Endothelial cell of umbilical vein (primary cell): Measurements from ENCODE around the gene RIMBP2. TPM values are rescaled to one million over a fixed set of nuclear protein-coding genes. Genes with fewer than 3 reads are reported as not detected.

Experiments used
- BruUV-seq: library from RNA; stranded (reverse); fragments of 400-500 nt; replicated peaks from 2 replicates; lab custom pipeline; 2021; lab: Mats Ljungman, UMichigan
- CTCF ChIA-PET: fragments of 300-600, 350-600 bp; sonication (Branson Sonifier 250); formaldehyde crosslinking; loops from one replicate; lab custom pipeline; 2021; ENCODE audit warnings: antibody characterized with exemption, inconsistent platforms; lab: Charles Lee
- POLR2A ChIA-PET: fragments of 300-600, 350-600 bp; sonication (Branson Sonifier 250); formaldehyde crosslinking; loops from one replicate; lab custom pipeline; 2021; ENCODE audit warnings: antibody characterized with exemption, inconsistent platforms; lab: Charles Lee
- DNase-seq: peaks from one replicate; pipeline ENCODE4 v3.0.0-alpha.2; 2011; ENCODE audit warnings: low read depth, low spot score
- FAIRE-seq: peaks from 2 replicates; lab custom pipeline; 2011; peaks lifted over from hg19 to GRCh38; lab: Jason Lieb, UNC
- H2AFZ ChIP-seq: 2 replicates; pipeline ENCODE4 v1.6.0; 2012; ENCODE audit warnings: low read depth, low read length, control low read depth, inconsistent platforms
- H3K27ac ChIP-seq: 2 replicates; pipeline ENCODE4 v1.5.1; 2011; ENCODE audit warnings: low read depth, mild to moderate bottlenecking, control low read depth, low read length, moderate library complexity; ENCODE audit not compliant: insufficient read depth
- H3K27me3 ChIP-seq, 2 experiments: 2 replicates each; pipeline versions ENCODE4 v1.6.0 to v1.6.1; 2011; ENCODE audit warnings: low read length in 2 of 2, mixed read lengths in 1 of 2; ENCODE audit not compliant: control insufficient read depth in 2 of 2, insufficient read depth in 2 of 2
- H3K36me3 ChIP-seq, 2 experiments: 2 replicates in 1 of 2; 3 replicates in 1 of 2; pipeline ENCODE4 v1.5.1; 2011; ENCODE audit warnings: low read length in 2 of 2, mild to moderate bottlenecking in 1 of 2, moderate library complexity in 1 of 2; ENCODE audit not compliant: control insufficient read depth in 2 of 2, insufficient read depth in 2 of 2; ENCODE audit errors: extremely low read depth in 1 of 2
- H3K4me1 ChIP-seq: 3 replicates; pipeline ENCODE4 v1.5.1; 2011; ENCODE audit warnings: mild to moderate bottlenecking, low read length; ENCODE audit not compliant: control insufficient read depth, insufficient read depth; ENCODE audit errors: extremely low read depth
- H3K4me2 ChIP-seq: 2 replicates; pipeline ENCODE4 v1.6.1; 2011; ENCODE audit warnings: low read length, control low read depth, mixed read lengths; ENCODE audit not compliant: insufficient read depth
- H3K4me3 ChIP-seq, 3 experiments: fragments of 200-600 bp in 1 of 3; sonication (generic), shearing (Covaris generic) in 1 of 3; replicated peaks in 1 of 3; 2 replicates each; pipeline ENCODE4 v1.5.1; 2011 to 2016; ENCODE audit warnings: control low read depth in 3 of 3, low read length in 3 of 3, mild to moderate bottlenecking in 2 of 3, inconsistent platforms in 1 of 3, low read depth in 1 of 3, moderate library complexity in 1 of 3; ENCODE audit not compliant: insufficient read depth in 1 of 3
- H3K79me2 ChIP-seq: 2 replicates; pipeline ENCODE4 v1.6.0; 2012; ENCODE audit warnings: low read length, inconsistent platforms; ENCODE audit not compliant: control insufficient read depth, insufficient read depth
- H3K9ac ChIP-seq: replicated peaks from 2 replicates; pipeline ENCODE3; 2011; ENCODE audit warnings: low read length, control low read depth; ENCODE audit not compliant: insufficient read depth; ENCODE audit errors: extremely low read depth
- H3K9me1 ChIP-seq: replicated peaks from 3 replicates; pipeline ENCODE4 v1.6.0; 2011; ENCODE audit warnings: mild to moderate bottlenecking, low read length; ENCODE audit not compliant: control insufficient read depth, insufficient read depth; ENCODE audit errors: extremely low read depth
- H3K9me3 ChIP-seq: replicated peaks from 2 replicates; pipeline ENCODE4 v1.5.1; 2012; ENCODE audit warnings: low read length, inconsistent platforms; ENCODE audit not compliant: control insufficient read depth, insufficient read depth
- H4K20me1 ChIP-seq: replicated peaks from 2 replicates; pipeline ENCODE3; 2011; ENCODE audit warnings: mild to moderate bottlenecking, low read length; ENCODE audit not compliant: control insufficient read depth, insufficient read depth; ENCODE audit errors: extremely low read depth
- CTCF ChIP-seq, 2 donors: IDR thresholded peaks; 1 replicate in 1 of 2; 2 replicates in 1 of 2; pipeline ENCODE4 v1.5.1; 2011; ENCODE audit warnings: low read length in 2 of 2, mild to moderate bottlenecking in 2 of 2, moderate library complexity in 2 of 2, control low read depth in 1 of 2, inconsistent platforms in 1 of 2, low read depth in 1 of 2; ENCODE audit not compliant: insufficient read depth in 1 of 2; ENCODE audit errors: extremely low read depth in 1 of 2
- EZH2 ChIP-seq: IDR thresholded peaks from 2 replicates; pipeline ENCODE4 v1.6.1; 2012; ENCODE audit warnings: borderline replicate concordance, low read depth, mild to moderate bottlenecking, moderate library complexity, low read length, inconsistent platforms; ENCODE audit not compliant: severe bottlenecking
- FOS ChIP-seq: IDR thresholded peaks from 2 replicates; pipeline ENCODE4 v1.6.1; 2011; ENCODE audit warnings: mild to moderate bottlenecking, low read length, moderate library complexity, borderline replicate concordance; ENCODE audit not compliant: insufficient read depth
- GATA2 ChIP-seq: IDR thresholded peaks from 2 replicates; pipeline ENCODE4 v1.7.0; 2011; ENCODE audit warnings: low read depth, mild to moderate bottlenecking, moderate library complexity, mixed read lengths, low read length; ENCODE audit not compliant: insufficient read length, insufficient read depth
- JUN ChIP-seq: IDR thresholded peaks from 2 replicates; pipeline ENCODE4 v1.6.1; 2011; ENCODE audit warnings: borderline replicate concordance, low read depth; ENCODE audit not compliant: insufficient read length, insufficient read depth
- MAX ChIP-seq: IDR thresholded peaks from 2 replicates; pipeline ENCODE4 v1.6.1; 2011; ENCODE audit not compliant: insufficient read depth, insufficient read length
- MYC ChIP-seq: IDR thresholded peaks from one replicate; pipeline ENCODE4 v1.6.1; 2011; ENCODE audit warnings: mild to moderate bottlenecking, low read depth, low read length
- POLR2A ChIP-seq: IDR thresholded peaks from 2 replicates; pipeline ENCODE4 v1.6.1; 2012; ENCODE audit warnings: low read depth, mild to moderate bottlenecking, control low read depth, low read length
- POLR2AphosphoS5 ChIP-seq: IDR thresholded peaks from 2 replicates; pipeline ENCODE4 v1.6.1; 2012; ENCODE audit warnings: low read depth, mild to moderate bottlenecking, control low read depth, low read length, moderate library complexity; ENCODE audit not compliant: insufficient read depth
- dilution Hi-C: fragments of 300-500 bp; cut with MboI; formaldehyde crosslinking; loops from one replicate; pipeline ENCODE4 v1.15.0; 2019; ENCODE audit warnings: low sequenced_read_pairs; ENCODE audit not compliant: extremely low pct_ligation_motif_present
- intact Hi-C: fragments of 100-400 bp; cut with micrococcal nuclease; formaldehyde crosslinking; loops from one replicate; pipeline ENCODE4 v1.10.0; 2022
- polyA plus RNA-seq, 4 experiments: library from polyadenylated mRNA; depleted of rRNA in 3 of 4; stranded (reverse) in 3 of 4; unstranded in 1 of 4; fragments of >200 nt; gene quantifications; 2 replicates each; pipeline versions ENCODE4 v1.2.1 to v1.2.3, GENCODE V29; 2011 to 2012; ENCODE audit warnings: missing spikeins in 1 of 4
- total RNA-seq: library from RNA; stranded (reverse); gene quantifications from 2 replicates; pipeline ENCODE4 v1.2.3, GENCODE V29; 2021

Gene RIMBP2
- total and polyA plus RNA-seq, 2 donors (not counting 3 experiments of a cell fraction or from before 2014, with no cell fraction given), result 0.04 TPM; not detected in 1

- H3K4me1 ChIP-seq, result no peaks in the 10 kb centered on the region
- no peaks in the 10 kb centered on the region for H3K27me3 ChIP-seq
- POLR2A ChIA-PET, result no interaction called here
- peaks cover 1% of the 10 kb centered on the region for H3K9me3 ChIP-seq
- no peak overlapping the region for H3K4me3 ChIP-seq
- H3K27ac ChIP-seq, result no peak overlapping the region
- BruUV-seq, result no TSS peak
- no peak for DNase-seq
- no peaks in the 10 kb centered on the region for H4K20me1 ChIP-seq
- H3K79me2 ChIP-seq, result no peaks in the 10 kb centered on the region
- dilution Hi-C loops (no loop called here), intact Hi-C loops (no loop called here)
- H3K9ac ChIP-seq, result no peak overlapping the region
- H2AFZ ChIP-seq, result no peak overlapping the region
- TF ChIP-seq FOS, result no peak
- TF ChIP-seq GATA2, result no peak
- no peak for TF ChIP-seq POLR2A
- TF ChIP-seq MAX, result no peak
- no peak for TF ChIP-seq CTCF (IDR thresholded peaks at IDR 0.05; ENCODE audit: extremely low read depth in 1 of 2, insufficient read depth in 1 of 2, low read depth in 1 of 2, low read length in 2 of 2)
- TF ChIP-seq POLR2AphosphoS5, result no peak
- TF ChIP-seq JUN, result no peak
- no peak for TF ChIP-seq EZH2
- TF ChIP-seq MYC, result no peak
- CTCF ChIA-PET, result no interaction called here
- no peak overlapping the region for H3K4me2 ChIP-seq
- H3K36me3 ChIP-seq, result no peaks in the 10 kb centered on the region
- FAIRE-seq, result no peak
- no peaks in the 10 kb centered on the region for H3K9me1 ChIP-seq
Measured at GRCh38 chr12:130491421-130492357, 224.4 kb downstream of the RIMBP2 start.
